HG03045 (cell line): Measurements from ENCODE around the gene TAS2R10.
"Not testable (repeated sequence)": the region's sequence is repeated elsewhere in the genome, so short reads cannot be mapped to it uniquely, and the experiment has no call there.

Experiments used
- ATAC-seq: cut with Tn5 transposase; IDR thresholded peaks from one replicate; pipeline ENCODE4 v1.9.1; 2021; ENCODE audit warnings: mild to moderate bottlenecking, moderate library complexity; ENCODE audit not compliant: unreplicated experiment

TAS2R10 gene, protein sequence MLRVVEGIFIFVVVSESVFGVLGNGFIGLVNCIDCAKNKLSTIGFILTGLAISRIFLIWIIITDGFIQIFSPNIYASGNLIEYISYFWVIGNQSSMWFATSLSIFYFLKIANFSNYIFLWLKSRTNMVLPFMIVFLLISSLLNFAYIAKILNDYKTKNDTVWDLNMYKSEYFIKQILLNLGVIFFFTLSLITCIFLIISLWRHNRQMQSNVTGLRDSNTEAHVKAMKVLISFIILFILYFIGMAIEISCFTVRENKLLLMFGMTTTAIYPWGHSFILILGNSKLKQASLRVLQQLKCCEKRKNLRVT

DNA sequence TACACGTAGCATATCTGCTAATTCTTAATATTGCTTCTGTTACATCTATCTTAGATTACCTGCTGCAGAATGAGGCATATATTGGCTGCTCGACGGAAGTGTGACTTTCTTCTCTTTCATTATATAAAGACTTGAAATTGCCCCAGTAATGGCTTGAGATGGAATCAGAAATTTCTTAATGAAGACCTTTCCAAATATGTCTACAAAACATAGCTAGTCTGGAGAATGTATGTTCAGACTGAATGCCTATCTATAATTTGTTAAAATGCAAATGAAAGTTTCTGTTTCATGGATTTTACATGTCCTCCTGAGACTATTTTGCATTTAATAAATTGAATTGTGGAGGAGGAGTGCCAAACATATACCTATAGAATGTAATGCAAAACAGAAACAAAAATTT, at the start of gene TAS2R10:
TAS2R10 (minus strand) TSS at position 101 of the 400 bp plus-strand sequence; CDS start at position 12, 89 bp downstream.
- no peak for ATAC-seq

DNA sequence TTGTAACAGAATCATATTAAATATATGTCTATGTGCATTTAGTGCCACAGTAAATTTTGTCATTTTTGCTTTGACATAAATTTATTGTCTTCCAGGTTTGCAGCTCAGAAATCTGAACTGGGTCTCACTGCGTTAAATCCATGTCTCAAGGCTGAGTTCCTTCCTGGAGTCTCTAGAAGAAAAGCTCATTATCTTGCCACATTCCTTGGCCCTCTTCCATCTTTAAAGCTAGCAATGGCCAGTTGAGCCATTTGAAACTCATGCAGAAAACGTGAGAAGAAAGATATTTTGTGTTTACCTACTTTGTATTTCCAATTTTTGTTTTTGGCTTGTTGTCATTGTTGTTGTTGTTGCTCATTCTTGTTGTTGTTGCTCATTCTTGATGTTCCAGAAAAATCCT, 47.2 kb upstream of the TAS2R10 start:
- no peak for ATAC-seq

DNA sequence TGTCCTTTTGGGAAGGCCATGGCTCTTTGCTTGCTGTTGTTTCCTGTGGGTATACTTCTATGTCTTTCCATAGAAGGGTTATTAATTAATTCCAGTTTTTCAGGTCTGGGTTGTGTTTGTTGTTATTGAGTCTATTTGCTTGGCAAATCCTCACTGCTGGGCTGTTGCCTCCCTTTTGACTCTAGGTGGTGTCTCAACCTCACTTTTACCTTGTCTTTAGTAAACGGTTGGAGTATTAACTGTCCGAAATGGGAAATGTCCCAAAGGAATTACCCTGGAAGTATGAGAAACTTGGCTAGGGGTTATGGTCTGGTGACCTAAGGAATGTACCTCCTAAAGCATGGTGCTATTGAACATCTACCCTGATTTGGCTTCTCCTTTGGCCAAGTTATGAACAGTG, 41.2 kb upstream of the TAS2R10 start:
- no peak for ATAC-seq

DNA sequence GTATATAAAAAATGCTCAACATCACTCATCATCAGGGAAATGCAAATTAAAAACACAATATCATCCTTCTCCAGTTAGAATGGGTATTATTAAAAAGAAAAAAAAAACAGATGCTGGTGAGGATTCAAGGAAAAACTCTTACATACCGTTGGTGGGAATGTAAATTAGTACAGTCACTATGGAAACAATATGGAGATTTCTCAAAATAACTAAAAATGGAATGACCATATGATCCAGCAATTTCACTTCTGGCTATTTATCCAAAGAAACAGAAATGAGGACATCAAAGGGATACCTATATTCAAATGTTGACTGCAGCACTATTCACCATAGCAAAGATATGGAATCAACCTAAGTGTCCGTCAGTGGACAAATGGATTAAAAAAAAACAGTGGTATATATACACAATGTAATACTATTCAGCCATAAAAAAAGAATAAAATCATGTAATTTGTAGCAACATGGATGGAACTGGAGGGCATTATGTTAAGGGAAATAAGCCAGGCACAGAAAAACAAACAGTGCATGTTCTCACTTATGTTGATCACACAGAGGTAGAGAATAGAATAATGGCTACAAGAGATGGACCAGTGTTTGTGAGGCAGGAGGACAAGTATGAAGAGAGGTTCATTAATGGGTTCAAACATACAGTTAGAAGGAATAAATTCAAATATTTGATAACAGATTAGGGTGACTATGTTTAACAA, 37.5 kb upstream of the TAS2R10 start:
- ATAC-seq: no peak

DNA sequence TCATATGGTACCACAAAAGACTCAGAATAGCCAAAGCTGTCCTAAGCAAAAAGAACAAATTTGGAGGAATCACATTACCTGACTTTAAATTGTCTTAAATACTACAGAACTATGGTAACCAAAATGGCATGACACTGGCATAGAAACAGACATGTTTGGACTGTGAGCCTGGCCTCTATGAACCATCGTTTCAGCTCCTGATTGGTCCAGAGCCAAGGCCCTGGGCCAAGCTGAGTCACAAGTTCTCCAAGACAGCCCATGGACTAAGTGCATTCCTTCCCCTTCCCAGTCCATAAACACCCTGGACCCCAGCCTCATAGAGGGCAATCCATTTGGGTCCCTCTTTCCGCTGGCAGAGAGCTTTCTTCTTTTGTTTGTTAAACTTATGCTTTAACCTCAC, 35.2 kb upstream of the TAS2R10 start:
- ATAC-seq: no peak

DNA sequence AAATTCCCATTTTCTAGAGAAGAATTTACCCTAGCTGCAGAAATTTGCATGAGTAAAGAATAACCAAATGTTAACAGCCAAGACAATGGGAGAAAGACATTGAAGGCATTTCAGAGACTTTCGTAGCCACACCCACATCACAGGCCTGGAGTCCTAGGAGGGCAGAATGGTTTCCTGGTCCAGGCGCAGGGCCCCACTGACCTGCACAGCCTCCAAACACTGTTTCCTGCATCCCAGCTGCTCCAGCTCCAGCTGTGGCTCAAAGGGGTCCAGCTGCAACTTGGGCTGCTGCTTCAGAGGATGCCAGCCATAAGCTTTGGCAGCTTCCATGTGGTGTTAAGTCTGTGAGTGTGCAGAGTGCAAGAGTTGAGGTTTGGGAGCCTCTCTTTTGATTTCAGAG, 29.6 kb upstream of the TAS2R10 start:
- no peak for ATAC-seq

DNA sequence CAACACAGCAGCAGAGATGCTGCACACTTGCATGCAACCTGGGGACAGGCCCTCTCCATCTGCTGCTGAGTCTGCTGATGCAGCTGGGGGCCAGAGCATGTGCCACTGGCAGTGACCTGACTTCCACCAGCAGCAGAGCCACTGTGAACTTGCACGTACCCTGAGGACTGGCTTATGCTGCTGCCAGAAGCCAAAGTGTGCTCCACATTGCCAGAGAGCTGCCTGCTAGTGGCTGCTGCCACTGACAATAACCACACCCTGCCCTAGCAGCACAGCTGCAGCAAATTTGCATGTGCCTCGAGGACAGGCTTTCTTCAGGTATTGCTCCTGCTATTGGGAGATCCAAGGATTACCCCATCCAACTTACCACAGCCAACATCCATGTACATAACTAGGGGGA, 27.6 kb upstream of the TAS2R10 start:
- no peak for ATAC-seq

DNA sequence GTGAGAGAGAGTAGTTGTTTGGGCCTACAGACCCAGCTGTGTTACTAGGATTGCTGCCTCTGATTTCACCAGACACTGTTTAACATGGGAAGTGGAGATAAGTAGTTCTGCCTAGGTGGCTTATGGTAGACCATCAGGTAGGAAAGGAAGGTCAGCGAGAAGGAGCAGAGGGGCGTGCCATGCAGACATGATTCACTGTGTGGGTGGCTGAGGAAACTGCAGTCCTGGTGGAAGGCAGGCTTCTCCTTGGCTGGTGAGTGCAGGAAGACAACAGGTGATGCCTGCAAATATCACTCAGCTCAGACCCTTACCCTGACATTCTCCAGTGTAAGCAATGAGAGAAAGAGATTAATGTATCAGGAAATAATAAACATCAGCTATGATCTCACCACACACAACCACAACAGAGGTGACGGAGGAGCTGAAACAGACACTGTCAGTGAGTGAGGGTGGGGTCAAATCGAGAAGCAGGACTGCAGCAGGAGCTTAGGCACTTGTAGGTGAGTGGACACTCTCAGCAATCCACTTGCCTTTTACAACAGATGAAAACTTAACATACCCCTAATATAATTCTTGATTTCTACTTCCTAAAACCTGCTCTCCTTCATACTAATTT, 25.2 kb upstream of the TAS2R10 start:
- ATAC-seq: no peak

DNA sequence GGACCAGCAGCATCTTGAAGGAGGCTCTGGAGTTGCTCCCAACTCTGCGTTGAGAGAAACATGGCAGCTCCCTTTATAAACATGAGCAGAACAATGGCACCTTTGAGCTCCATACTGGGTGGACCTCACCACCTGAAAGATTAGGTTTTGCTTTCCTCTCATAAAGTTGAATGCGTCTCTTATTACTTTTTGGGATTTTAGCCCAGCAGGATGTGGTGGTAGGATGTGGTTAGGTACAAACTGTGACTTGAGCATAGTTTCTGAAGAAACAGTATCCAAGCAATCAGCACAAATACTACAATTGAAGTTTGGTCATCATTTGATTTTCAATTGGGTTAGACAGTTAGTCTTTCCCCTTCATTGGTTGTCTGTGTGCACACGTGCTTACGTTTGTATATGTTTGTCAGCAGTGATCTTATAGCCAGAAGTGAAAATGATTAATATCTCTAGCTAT, 23.3 kb upstream of the TAS2R10 start, which contains the start of gene PRR4:
PRR4 (minus strand) TSS at position 51 of the 454 bp plus-strand sequence; CDS start at position 13, 38 bp downstream.
- no peak for ATAC-seq

DNA sequence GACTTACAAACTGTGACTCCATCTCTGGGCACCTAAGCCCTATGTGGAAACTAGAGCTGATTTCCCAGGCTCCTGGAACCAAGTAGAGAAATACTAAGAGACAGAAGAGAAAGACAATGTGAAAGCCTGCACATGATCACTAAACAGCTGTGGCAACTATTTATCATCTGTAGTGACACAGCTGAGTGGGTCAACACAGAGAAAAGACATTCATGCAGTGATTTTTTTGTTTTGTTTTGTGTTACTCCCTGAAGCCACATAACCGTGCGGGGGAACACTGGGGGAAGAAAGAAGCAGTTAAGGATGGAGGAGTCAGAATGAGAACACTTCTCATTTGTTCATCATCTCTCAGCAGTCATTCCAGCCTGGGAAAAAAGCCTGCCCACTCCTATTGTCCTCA, 21.6 kb upstream of the TAS2R10 start:
- ATAC-seq: no peak

DNA sequence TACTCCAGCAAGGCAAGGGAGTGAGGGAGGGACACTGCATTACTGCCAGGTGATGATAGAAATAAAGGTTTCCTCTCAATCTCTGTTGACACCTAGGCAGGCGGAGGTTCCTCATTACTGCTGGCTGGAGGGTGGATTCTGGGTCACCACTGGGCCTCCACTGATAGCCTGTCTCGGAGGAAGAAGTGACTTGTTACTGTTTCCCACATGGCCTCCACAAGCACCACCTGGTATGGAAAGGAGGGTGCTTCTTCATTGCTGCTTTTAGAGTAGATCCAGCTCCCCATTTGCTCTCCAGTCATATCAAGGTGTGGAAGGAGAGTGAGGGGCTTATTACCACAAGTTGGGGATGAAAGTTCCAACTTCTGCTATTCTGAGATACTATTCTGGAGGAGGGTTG, 16.7 kb upstream of the TAS2R10 start:
- ATAC-seq: no peak

DNA sequence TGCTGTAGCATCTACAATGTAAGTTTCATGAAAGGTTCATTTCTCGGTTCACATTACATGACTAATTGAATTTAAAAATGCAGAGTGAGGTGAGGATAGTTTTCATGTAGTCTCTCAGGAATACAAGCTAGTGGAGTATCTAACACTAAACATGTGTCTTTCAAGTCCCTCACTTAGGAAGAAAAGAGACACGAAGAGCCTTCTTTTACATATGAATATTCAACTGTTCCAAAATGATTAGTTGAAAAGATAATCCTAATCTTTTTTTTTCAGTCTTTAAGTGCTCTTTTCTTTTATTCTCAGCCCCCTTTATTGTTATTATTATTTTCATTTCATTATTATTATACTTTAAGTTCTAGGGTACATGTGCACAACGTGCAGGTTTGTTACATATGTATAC, 12.3 kb upstream of the TAS2R10 start:
- no peak for ATAC-seq

DNA sequence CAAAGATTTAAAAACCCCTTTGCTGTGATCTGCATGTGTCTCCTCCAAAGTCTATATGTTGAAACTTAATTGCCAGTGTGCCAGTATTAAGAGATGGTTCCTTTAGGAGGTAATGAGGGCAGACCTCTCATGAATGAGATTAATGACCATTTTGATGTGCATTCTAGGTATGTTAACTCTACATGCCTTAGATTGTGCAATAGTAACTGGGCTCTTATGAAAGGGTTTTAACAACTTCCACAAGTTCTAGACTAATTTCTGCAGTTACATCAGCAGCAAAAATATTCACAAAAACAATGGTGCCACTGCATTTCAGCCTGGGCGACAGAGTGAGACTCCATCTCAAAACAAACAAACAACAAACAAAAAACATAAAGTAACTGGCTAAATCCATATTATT, 3.8 kb upstream of the TAS2R10 start:
- no peak for ATAC-seq

DNA sequence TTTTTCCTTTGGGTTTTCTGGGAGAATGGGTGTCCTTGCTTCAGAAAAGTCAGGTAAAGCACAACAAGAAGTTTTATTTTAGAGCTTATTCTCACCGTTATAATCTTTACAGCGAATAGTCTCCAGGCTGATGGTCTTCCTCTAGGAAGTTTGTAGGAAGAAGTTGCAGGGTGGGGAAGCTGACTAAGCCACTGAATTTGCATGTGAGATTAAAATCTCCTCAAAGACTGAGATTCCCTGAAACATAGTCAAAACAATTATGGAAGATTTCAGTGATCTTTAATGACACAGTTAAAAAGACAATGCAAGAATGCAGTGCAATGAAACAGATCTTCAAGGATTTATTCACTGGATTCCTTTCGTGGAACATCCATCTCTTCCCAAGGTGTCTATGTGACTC, 1.2 kb downstream of the TAS2R10 start:
- ATAC-seq: no peak

DNA sequence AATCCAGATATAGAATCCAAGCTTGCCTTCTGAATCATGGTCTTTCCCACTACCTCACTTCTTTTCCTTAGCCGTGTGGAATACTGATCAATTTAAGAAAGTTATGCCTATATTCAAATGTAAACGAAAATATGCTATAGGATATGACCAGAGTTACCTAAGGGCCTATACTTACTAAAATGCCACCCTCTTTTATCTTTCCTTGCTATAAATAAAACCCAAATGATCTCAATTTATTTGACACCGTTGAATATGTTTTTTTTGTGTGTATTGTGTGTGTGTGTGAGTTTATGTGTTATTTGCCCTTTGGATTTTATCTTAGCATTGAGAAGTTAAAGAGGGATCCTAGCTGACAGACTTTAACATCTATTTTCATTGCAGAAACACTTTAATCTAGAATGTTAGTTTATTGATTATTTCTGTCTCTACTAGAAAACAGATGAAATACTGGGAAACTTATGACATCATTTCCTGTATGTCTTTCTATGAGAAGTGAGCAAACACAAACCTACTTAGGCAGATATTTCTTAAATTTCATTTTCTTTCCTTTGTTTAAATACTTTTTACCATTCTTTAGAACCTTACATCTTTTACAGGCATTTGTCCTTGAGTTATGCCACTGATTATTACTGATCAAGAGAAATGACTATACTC, 14.1 kb downstream of the TAS2R10 start:
- ATAC-seq: no peak

DNA sequence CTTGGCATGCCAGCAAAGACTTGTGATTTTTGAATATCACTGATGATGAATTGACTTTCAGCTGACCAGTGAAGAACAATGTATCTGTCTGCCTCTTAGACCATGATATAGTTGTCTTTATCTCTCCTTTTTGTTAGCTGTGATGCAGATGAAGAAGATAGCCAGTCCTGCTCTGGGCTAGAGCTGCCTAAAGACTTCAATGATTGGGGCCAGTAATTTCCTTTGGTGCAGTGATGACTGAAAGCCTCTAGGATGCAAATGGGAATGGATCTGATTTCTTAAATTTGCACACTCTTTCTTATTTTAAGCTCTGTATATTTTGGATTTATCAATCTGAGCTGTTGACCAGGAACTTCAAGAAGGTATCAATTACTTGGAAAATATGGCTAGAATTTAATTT, 16.1 kb downstream of the TAS2R10 start, which contains the start of gene TAS2R9:
TAS2R9 (minus strand) TSS at position 101 of the 400 bp plus-strand sequence; CDS start at position 8, 93 bp downstream.
- no peak for ATAC-seq

DNA sequence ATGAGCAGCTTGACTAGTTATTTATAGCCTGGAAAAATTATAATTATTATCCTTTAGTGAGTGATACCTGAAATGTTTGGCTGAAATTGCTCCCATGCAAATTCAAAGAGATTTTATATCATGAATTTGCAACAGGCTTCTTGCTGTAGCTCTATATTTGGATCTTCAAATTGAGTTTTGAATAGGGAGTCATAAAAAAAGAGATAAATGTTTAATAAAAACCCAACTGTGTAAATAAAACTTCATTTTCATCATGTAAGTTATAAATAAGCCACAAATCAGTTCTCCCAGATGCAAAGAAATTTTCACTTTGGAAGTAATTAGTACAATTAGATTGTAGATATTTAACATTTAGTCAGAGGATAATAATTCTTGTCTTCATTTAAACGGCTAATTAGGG, 19.0 kb downstream of the TAS2R10 start, which contains the start of gene TAS2R8:
TAS2R8 (minus strand) TSS at position 101 of the 400 bp plus-strand sequence. CDS start 306 bp downstream, outside the sequence.
- no peak for ATAC-seq

DNA sequence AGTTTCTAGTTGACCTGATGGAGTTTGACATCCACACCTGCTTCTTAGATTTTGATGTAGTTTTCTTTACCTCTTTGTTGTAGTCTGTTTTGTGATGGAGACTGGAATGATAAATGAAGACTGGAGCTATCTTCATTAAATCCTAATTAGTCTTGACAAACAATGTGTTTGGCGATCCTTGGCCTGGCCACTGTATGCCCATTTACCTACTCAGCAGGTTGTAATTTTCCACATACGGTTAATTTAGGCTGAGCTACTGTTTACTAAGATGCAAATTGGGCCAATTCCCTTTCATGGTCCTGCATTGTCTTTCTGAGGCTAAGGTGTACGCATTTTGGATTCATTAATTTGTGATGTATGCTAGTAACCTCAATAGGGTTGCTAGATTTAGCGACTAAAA, 23.6 kb downstream of the TAS2R10 start, which contains the start of gene TAS2R7:
TAS2R7 (minus strand) TSS at position 41 of the 400 bp plus-strand sequence. CDS start 57 bp downstream, outside the sequence.
- no peak for ATAC-seq

DNA sequence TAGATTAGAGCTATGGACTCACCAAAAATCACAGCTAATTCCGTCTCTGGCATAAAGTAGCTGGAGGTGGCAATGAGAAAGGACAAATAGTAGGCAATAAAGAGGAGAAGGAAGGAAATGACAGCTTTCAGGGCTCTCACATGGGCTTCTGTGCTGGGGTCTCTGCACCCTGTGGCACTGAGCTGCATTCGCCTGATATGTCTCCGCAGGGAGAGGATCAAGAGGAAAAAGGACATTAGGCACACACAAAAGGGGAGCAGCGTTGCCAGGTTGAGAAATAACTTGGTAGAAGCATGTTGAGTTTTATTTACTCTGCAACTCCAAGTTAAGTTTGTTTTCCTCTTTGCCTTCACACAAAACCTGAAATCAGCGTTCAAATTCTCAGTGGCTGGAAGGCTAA, 24.4 kb downstream of the TAS2R10 start:
- no peak for ATAC-seq

DNA sequence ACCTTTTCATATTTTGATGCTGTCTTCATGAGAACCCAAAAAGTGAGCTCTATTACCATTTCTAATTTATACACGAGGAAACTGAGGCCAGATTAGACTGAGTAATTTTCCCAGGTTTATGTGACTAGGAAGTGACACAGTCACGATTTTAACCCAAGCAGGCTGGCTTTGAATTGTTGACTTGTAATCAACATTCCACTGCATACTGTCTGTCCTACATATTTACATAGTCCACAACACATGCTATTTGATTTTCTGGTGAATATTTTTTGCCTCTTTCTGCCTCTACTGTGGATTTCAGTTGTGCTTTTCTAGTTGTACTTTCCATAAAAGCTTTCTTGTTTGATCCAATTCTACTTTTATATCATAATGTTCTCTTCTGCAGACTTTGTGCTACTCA, 31.9 kb downstream of the TAS2R10 start:
- ATAC-seq: no peak

DNA sequence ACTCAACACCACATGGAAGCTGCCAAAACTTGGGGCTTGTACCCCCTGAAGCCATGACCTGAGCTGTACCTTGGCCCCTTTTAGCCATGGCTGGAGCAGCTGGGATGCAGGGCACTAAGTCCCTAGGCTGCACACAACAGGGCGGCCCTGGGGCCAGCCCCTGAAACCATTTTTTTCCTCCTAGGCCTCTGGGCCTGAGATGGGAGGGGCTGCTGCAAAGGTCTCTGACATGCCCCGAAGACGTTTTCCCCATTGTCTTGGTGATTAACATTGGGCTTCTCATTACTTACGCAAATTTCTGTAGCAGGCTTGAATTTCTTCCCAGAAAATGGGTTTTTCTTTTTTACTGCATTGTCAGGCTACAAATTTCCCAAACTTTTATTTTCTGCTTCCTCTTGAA, 34.4 kb downstream of the TAS2R10 start:
- not testable (repeated sequence) for ATAC-seq
